H1 (cell line): ENCODE data around the gene DSG4. TPM values are rescaled to one million over a fixed set of nuclear protein-coding genes. Genes with fewer than 3 reads are reported as not detected.

Experiments used
- CTCF ChIA-PET: fragments of 300-600 bp; sonication (Branson Sonifier 250); formaldehyde crosslinking; loops from one replicate; lab custom pipeline; 2021; ENCODE audit not compliant: partially characterized antibody; lab: Charles Lee
- POLR2A ChIA-PET: fragments of 300-600 bp; sonication (Branson Sonifier 250); formaldehyde crosslinking; loops from one replicate; lab custom pipeline; 2021; ENCODE audit warnings: inconsistent platforms; ENCODE audit not compliant: partially characterized antibody; lab: Charles Lee
- DNase-seq, 2 experiments: peaks; one replicate each; pipeline versions ENCODE4 v3.0.0 to v3.0.0-alpha.2; 2010 to 2022; ENCODE audit warnings: low spot score in 2 of 2, low read depth in 1 of 2, mixed read lengths in 1 of 2
- FAIRE-seq: peaks from 2 replicates; lab custom pipeline; 2011; peaks lifted over from hg19 to GRCh38; lab: Jason Lieb, UNC
- H2AFZ ChIP-seq: 2 replicates; pipeline ENCODE4 v1.8.1; 2012; ENCODE audit warnings: low read length, inconsistent platforms
- H2AK5ac ChIP-seq: 2 replicates; pipeline ENCODE4 v1.6.1; 2013; ENCODE audit warnings: low read depth, low read length
- H2BK120ac ChIP-seq: replicated peaks from 2 replicates; pipeline ENCODE3; 2013; ENCODE audit warnings: low read depth, low read length, inconsistent platforms
- H2BK12ac ChIP-seq: 2 replicates; pipeline ENCODE4 v1.6.1; 2013; ENCODE audit warnings: low read depth, low read length
- H2BK15ac ChIP-seq: 2 replicates; pipeline ENCODE4 v1.6.1; 2013; ENCODE audit warnings: low read length
- H2BK20ac ChIP-seq: 2 replicates; pipeline ENCODE4 v1.6.1; 2013; ENCODE audit warnings: low read length
- H2BK5ac ChIP-seq: 2 replicates; pipeline ENCODE4 v1.6.1; 2013; ENCODE audit warnings: low read depth, low read length
- H3K14ac ChIP-seq: 2 replicates; pipeline ENCODE4 v1.6.1; 2013; ENCODE audit warnings: inconsistent platforms; ENCODE audit not compliant: insufficient read length
- H3K18ac ChIP-seq: 2 replicates; pipeline ENCODE4 v1.6.1; 2013; ENCODE audit warnings: low read length; ENCODE audit errors: extremely low read depth
- H3K23ac ChIP-seq: 2 replicates; pipeline ENCODE4 v1.6.1; 2013; ENCODE audit warnings: inconsistent platforms; ENCODE audit not compliant: insufficient read length
- H3K23me2 ChIP-seq: 2 replicates; pipeline ENCODE4 v1.6.1; 2013; ENCODE audit warnings: low read depth, low read length
- H3K27ac ChIP-seq: 2 replicates; pipeline ENCODE4 v1.6.1; 2011; ENCODE audit warnings: low read depth, low read length, inconsistent platforms
- H3K27me3 ChIP-seq, 4 experiments: replicated peaks in 1 of 4; 1 replicate in 1 of 4; 2 replicates in 3 of 4; pipeline versions ENCODE4 v1.6.1 to v1.8.1; 2011 to 2013; ENCODE audit warnings: low read length in 3 of 4, mild to moderate bottlenecking in 3 of 4, inconsistent platforms in 2 of 4, mixed read lengths in 2 of 4, moderate library complexity in 1 of 4; ENCODE audit not compliant: control insufficient read depth in 3 of 4, insufficient read depth in 3 of 4; ENCODE audit errors: extremely low read depth in 1 of 4
- H3K36me3 ChIP-seq, 4 experiments: 2 replicates each; pipeline versions ENCODE4 v1.6.1 to v1.8.1; 2011 to 2013; ENCODE audit warnings: mild to moderate bottlenecking in 4 of 4, low read length in 3 of 4, moderate library complexity in 2 of 4, control low read depth in 1 of 4, inconsistent platforms in 1 of 4; ENCODE audit not compliant: insufficient read depth in 4 of 4, control insufficient read depth in 2 of 4
- H3K4ac ChIP-seq: replicated peaks from 2 replicates; pipeline ENCODE3; 2013; ENCODE audit warnings: low read length, low read depth, mixed read lengths, inconsistent platforms; ENCODE audit not compliant: insufficient read length
- H3K4me1 ChIP-seq, 4 experiments: replicated peaks in 1 of 4; 1 replicate in 1 of 4; 2 replicates in 3 of 4; pipeline versions ENCODE4 v1.6.1 to v1.8.1; 2011 to 2013; ENCODE audit warnings: low read length in 3 of 4, inconsistent platforms in 2 of 4, mixed read lengths in 1 of 4; ENCODE audit not compliant: insufficient read depth in 4 of 4, control insufficient read depth in 3 of 4
- H3K4me2 ChIP-seq, 2 experiments: 2 replicates each; pipeline versions ENCODE4 v1.6.1 to v1.8.1; 2011 to 2013; ENCODE audit warnings: low read depth in 2 of 2, low read length in 2 of 2, control low read depth in 1 of 2, inconsistent platforms in 1 of 2, mild to moderate bottlenecking in 1 of 2; ENCODE audit not compliant: insufficient read depth in 1 of 2
- H3K4me3 ChIP-seq, 4 experiments: fragments of 200-600, 300-600 bp in 1 of 4; sonication (generic), shearing (Covaris generic), sonication (Bioruptor Twin) in 1 of 4; 2 replicates each; pipeline versions ENCODE4 v1.5.1 to v1.8.1; 2011 to 2016; ENCODE audit warnings: low read length in 4 of 4, low read depth in 3 of 4, control low read depth in 2 of 4, inconsistent platforms in 2 of 4, mild to moderate bottlenecking in 2 of 4, mixed read lengths in 1 of 4, moderate library complexity in 1 of 4; ENCODE audit not compliant: insufficient read depth in 2 of 4; ENCODE audit errors: extremely low read depth in 1 of 4
- H3K56ac ChIP-seq: replicated peaks from 2 replicates; pipeline ENCODE3; 2013; ENCODE audit warnings: low read depth, mild to moderate bottlenecking, mixed read lengths, low read length, inconsistent platforms; ENCODE audit not compliant: insufficient read length
- H3K79me1 ChIP-seq: 2 replicates; pipeline ENCODE4 v1.6.1; 2013; ENCODE audit warnings: low read depth, low read length, control low read depth
- H3K79me2 ChIP-seq, 2 experiments: 2 replicates each; pipeline versions ENCODE4 v1.6.1 to v1.8.1; 2012 to 2013; ENCODE audit warnings: low read length in 2 of 2, mild to moderate bottlenecking in 2 of 2, inconsistent platforms in 1 of 2; ENCODE audit not compliant: insufficient read depth in 2 of 2, control insufficient read depth in 1 of 2
- H3K9ac ChIP-seq, 4 experiments: replicated peaks in 1 of 4; 1 replicate in 1 of 4; 2 replicates in 3 of 4; pipeline versions ENCODE4 v1.6.1 to v1.8.1; 2011 to 2013; ENCODE audit warnings: low read depth in 3 of 4, low read length in 3 of 4, control low read depth in 2 of 4, mild to moderate bottlenecking in 2 of 4, moderate library complexity in 2 of 4, inconsistent platforms in 1 of 4; ENCODE audit errors: extremely low read depth in 1 of 4
- H3K9me3 ChIP-seq, 2 experiments: 2 replicates each; pipeline versions ENCODE4 v1.6.1 to v1.8.1; 2012 to 2013; ENCODE audit warnings: mild to moderate bottlenecking in 2 of 2, moderate library complexity in 2 of 2, control low read depth in 1 of 2, inconsistent platforms in 1 of 2, low read depth in 1 of 2, low read length in 1 of 2, mixed read lengths in 1 of 2; ENCODE audit not compliant: insufficient read depth in 2 of 2
- H4K20me1 ChIP-seq, 2 experiments: replicated peaks in 1 of 2; 2 replicates each; pipeline versions ENCODE3 to v1.8.1; 2011 to 2013; ENCODE audit warnings: inconsistent platforms in 2 of 2, low read length in 2 of 2, mild to moderate bottlenecking in 1 of 2; ENCODE audit not compliant: insufficient read depth in 2 of 2, control insufficient read depth in 1 of 2
- H4K5ac ChIP-seq: 2 replicates; pipeline ENCODE4 v1.6.1; 2013; ENCODE audit warnings: low read length, low read depth, mixed read lengths, inconsistent platforms; ENCODE audit not compliant: insufficient read length
- H4K8ac ChIP-seq: 2 replicates; pipeline ENCODE4 v1.8.0; 2013; ENCODE audit warnings: mild to moderate bottlenecking, moderate library complexity, low read length, inconsistent platforms; ENCODE audit not compliant: insufficient read depth; ENCODE audit errors: extremely low read depth
- H4K91ac ChIP-seq: replicated peaks from 2 replicates; pipeline ENCODE3; 2013; ENCODE audit warnings: low read length, mixed read lengths, inconsistent platforms; ENCODE audit not compliant: insufficient read length
- ASH2L ChIP-seq: fragments of 200-600, 300-600 bp; sonication (generic); IDR thresholded peaks from one replicate; pipeline ENCODE4 v1.7.1; 2017; ENCODE audit warnings: low read length
- CEBPB ChIP-seq: IDR thresholded peaks from 2 replicates; pipeline ENCODE4 v1.6.1; 2012; ENCODE audit warnings: low read depth, low read length
- CHD2 ChIP-seq: IDR thresholded peaks from 2 replicates; pipeline ENCODE4 v1.6.1; 2012; ENCODE audit warnings: low read length, improper control_type of control experiment
- CTCF ChIP-seq, 3 experiments: IDR thresholded peaks; 1 replicate in 2 of 3; 2 replicates in 1 of 3; pipeline versions ENCODE4 v1.5.1 to v1.6.1; 2011; ENCODE audit warnings: low read length in 3 of 3, mild to moderate bottlenecking in 3 of 3, inconsistent platforms in 2 of 3, low read depth in 1 of 3, moderate library complexity in 1 of 3; ENCODE audit not compliant: insufficient read depth in 1 of 3; ENCODE audit errors: control extremely low read depth in 1 of 3
- EP300 ChIP-seq, 2 experiments: IDR thresholded peaks; 1 replicate in 1 of 2; 2 replicates in 1 of 2; pipeline ENCODE4 v1.6.1; 2011 to 2012; ENCODE audit warnings: low read depth in 2 of 2, low read length in 2 of 2, mild to moderate bottlenecking in 2 of 2, borderline replicate concordance in 1 of 2, inconsistent platforms in 1 of 2, moderate library complexity in 1 of 2
- JUND ChIP-seq: IDR thresholded peaks from 2 replicates; pipeline ENCODE4 v1.6.1; 2011; ENCODE audit warnings: mild to moderate bottlenecking, improper control_type of control experiment, low read length
- NANOG ChIP-seq: IDR thresholded peaks from 2 replicates; pipeline ENCODE4 v1.6.1; 2011; ENCODE audit warnings: low read length, low read depth, mild to moderate bottlenecking, inconsistent platforms; ENCODE audit not compliant: insufficient read depth, poor library complexity, severe bottlenecking
- RAD21 ChIP-seq, 2 experiments: IDR thresholded peaks in 1 of 2; conservative IDR thresholded peaks in 1 of 2; 2 replicates each; pipeline ENCODE4 v1.6.1; 2011; ENCODE audit warnings: low read depth in 2 of 2, low read length in 2 of 2, improper control_type of control experiment in 1 of 2, inconsistent platforms in 1 of 2, mild to moderate bottlenecking in 1 of 2, moderate library complexity in 1 of 2
- SRF ChIP-seq: IDR thresholded peaks from 2 replicates; pipeline ENCODE4 v1.6.1; 2011; ENCODE audit warnings: mild to moderate bottlenecking, low read depth, low read length, moderate library complexity
- TAF1 ChIP-seq: IDR thresholded peaks from 2 replicates; pipeline ENCODE4 v1.6.1; 2011; ENCODE audit warnings: mild to moderate bottlenecking, low read depth, low read length
- WGBS, 2 experiments: shearing (Covaris generic) in 1 of 2; methylation state at CpG; one replicate each; pipeline versions ENCODE4 v1.1.6 to v1.1.7; 2013 to 2015; ENCODE audit warnings: low lambda C conversion rate in 2 of 2, mixed read lengths in 2 of 2, inconsistent platforms in 1 of 2, low coverage in 1 of 2, missing lambda C conversion rate in 1 of 2; ENCODE audit not compliant: insufficient replicate concordance in 2 of 2, insufficient coverage in 1 of 2, insufficient read length in 1 of 2; ENCODE audit errors: extremely low coverage in 1 of 2, missing lambda C conversion rate in 1 of 2; 5-methylcytosine and 5-hydroxymethylcytosine counted together
- polyA plus RNA-seq, 7 experiments: library from polyadenylated mRNA; depleted of rRNA in 3 of 7; stranded (reverse) in 5 of 7; unstranded in 2 of 7; fragments of >200 nt in 5 of 7; fragments of 200-250 nt in 2 of 7; gene quantifications; 1 replicate in 5 of 7; 2 replicates in 1 of 7; 4 replicates in 1 of 7; pipeline versions ENCODE4 v1.2.1 to v1.2.3, GENCODE V29; 2011 to 2013; ENCODE audit warnings: missing spikeins in 2 of 7, mixed read lengths in 2 of 7
- total RNA-seq: library from RNA; stranded (reverse); fragmentation: NEBNext Ultra II Directional; extraction: Animal tissue kit (Norgen Biotek cat#: 25700); gene quantifications from 2 replicates; pipeline ENCODE4 v1.2.1, GENCODE V29; 2021

Gene DSG4
- total and polyA plus RNA-seq, 2 of the 8 experiments (the other 6 are each of a cell fraction or from before 2014, with no cell fraction given), result not detected

DNA sequence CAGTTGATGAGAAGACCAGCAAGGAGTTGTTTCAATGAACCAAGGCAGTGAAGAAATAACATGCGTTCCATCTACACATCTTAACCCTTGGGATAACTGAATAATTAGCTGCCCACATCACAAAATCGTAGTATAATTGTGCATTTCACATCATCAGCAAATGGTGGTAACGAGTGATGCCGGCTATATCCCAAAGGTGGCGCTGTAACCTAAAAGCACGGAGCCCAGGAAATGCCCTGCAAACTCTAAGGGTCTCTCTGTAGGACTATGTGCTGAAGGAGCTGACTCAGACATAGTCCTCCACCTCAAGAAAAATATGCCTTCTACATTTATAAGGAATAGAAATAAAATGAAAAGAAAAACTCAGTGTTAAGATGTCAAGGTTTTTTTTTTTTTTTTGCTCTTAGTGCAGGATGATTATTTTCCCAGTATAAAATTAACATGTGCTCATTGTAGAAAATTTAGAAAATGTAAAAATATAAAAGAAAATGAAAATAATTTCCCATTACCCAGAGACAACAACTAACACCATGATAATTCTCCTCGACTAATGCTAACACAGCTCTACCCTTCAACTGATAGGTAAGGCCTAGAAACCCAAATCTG lies 47.9 kb downstream of the DSG4 start:
- Histone ChIP-seq H2BK120ac (no peak overlapping the region), H3K14ac (no peak overlapping the region), H2BK20ac (no peak overlapping the region), H3K23me2 (no peaks in the 10 kb centered on the region), H3K56ac (no peak overlapping the region), H2AK5ac (no peak overlapping the region), H4K91ac (no peak overlapping the region), H3K18ac (no peak overlapping the region), H3K79me2 (no peaks in the 10 kb centered on the region), H3K4me2 (no peak overlapping the region), H3K27ac (no peak overlapping the region), H2AFZ (peak overlapping the region; percentile 43; the same call in 1 of the 2 replicates), H4K20me1 (no peaks in the 10 kb centered on the region), H3K4me1 (no peaks in the 10 kb centered on the region), H2BK12ac (no peak overlapping the region), H2BK15ac (no peak overlapping the region), H3K79me1 (no peaks in the 10 kb centered on the region), H3K27me3 (no peaks in the 10 kb centered on the region), H3K36me3 (no peaks in the 10 kb centered on the region), H4K8ac (no peak overlapping the region), H3K9ac (no peak overlapping the region), H4K5ac (no peak overlapping the region), H2BK5ac (no peak overlapping the region), H3K23ac (no peak overlapping the region), H3K9me3 (no peaks in the 10 kb centered on the region), H3K4me3 (no peak overlapping the region), H3K4ac (no peak overlapping the region)
- POLR2A ChIA-PET, result interaction anchor here (1.0 kb wide), 2 partner anchors 73 to 322 kb away, joined by 3 read pairs; partner anchors contain the start of genes DSC2 and DSG2
- peak in 1 of 2 experiments; percentile 76 for DNase-seq
- peak; percentile 94 for FAIRE-seq
- 19% methylated on average over 7 of the region's 7 CpGs; no CpG with 5 or more reads in 1 of the 2 experiments for WGBS, 2 experiments
- CTCF ChIA-PET, result interaction anchor here (0.6 to 6.1 kb wide), 48 partner anchors 9 to 469 kb away, joined by 3 to 47 read pairs (median 4); partner anchors contain the start of gene DSC1
- TF ChIP-seq ASH2L, result no peak
- TF ChIP-seq NANOG, result no peak
- TF ChIP-seq SRF, result no peak
- peak; percentile 66 to 91 (median 82) for TF ChIP-seq CTCF (IDR thresholded peaks at IDR 0.05; ENCODE audit: control extremely low read depth in 1 of 3, insufficient read depth in 1 of 3, low read depth in 1 of 3, low read length in 3 of 3)
- no peak for TF ChIP-seq CEBPB
- peak; percentile 91 to 93 for TF ChIP-seq RAD21 (IDR thresholded peaks at IDR 0.05 in 1 of 2, conservative IDR thresholded peaks at IDR 0.05 in 1 of 2; ENCODE audit: low read depth in 2 of 2, low read length in 2 of 2)
- TF ChIP-seq EP300 (IDR thresholded peaks at IDR 0.05; ENCODE audit: borderline replicate concordance in 1 of 2, low read depth in 2 of 2, low read length in 2 of 2), result no peak
- no peak for TF ChIP-seq CHD2
- TF ChIP-seq JUND, result 0 out of 2 replicates have a peak, but pooled peaks have one; percentile 14
- TF ChIP-seq TAF1, result no peak
